Ovary (tissue), 9 donors: ENCODE results near the gene TBL1X. TPM values are rescaled to one million over a fixed set of nuclear protein-coding genes. Genes with fewer than 3 reads are reported as not detected.

Experiments used
- DNase-seq, 5 donors: peaks; one replicate each; pipeline ENCODE4 v3.0.0-alpha.2; 2019 to 2020
- H3K27ac ChIP-seq, 2 donors: fragments of 200-600 bp; one replicate each; pipeline versions ENCODE4 v1.5.1 to v1.8.0; 2019 to 2022
- H3K27me3 ChIP-seq: fragments of 200-600 bp; one replicate; pipeline ENCODE4 v1.8.0; 2022
- H3K36me3 ChIP-seq: fragments of 200-600 bp; sonication (generic); one replicate; pipeline ENCODE4 v1.5.1; 2019
- H3K4me1 ChIP-seq: one replicate; pipeline ENCODE4 v1.8.1; 2013; ENCODE audit warnings: mild to moderate bottlenecking, moderate library complexity; ENCODE audit not compliant: insufficient read depth
- H3K4me3 ChIP-seq: fragments of 200-600 bp; sonication (generic); one replicate; pipeline ENCODE4 v1.5.1; 2017
- H3K9me3 ChIP-seq, 2 donors: fragments of 200-600 bp in 1 of 2; sonication (generic) in 1 of 2; one replicate each; pipeline versions ENCODE4 v1.5.1 to v1.8.1; 2013 to 2019; ENCODE audit warnings: mild to moderate bottlenecking in 1 of 2, moderate library complexity in 1 of 2
- CTCF ChIP-seq, 3 donors: fragments of 450-650 bp in 2 of 3; fragments of 200-600 bp in 1 of 3; IDR thresholded peaks; one replicate each; pipeline versions ENCODE4 v1.5.1 to v1.8.0; 2016 to 2022; ENCODE audit warnings: antibody characterized with exemption in 3 of 3, mild to moderate bottlenecking in 1 of 3
- EP300 ChIP-seq: sonication (generic); formaldehyde crosslinking; IDR thresholded peaks from one replicate; pipeline ENCODE4 v1.6.1; 2017; ENCODE audit warnings: antibody characterized with exemption
- POLR2A ChIP-seq: fragments of 450-650 bp; IDR thresholded peaks from one replicate; pipeline ENCODE4 v1.6.1; 2017; ENCODE audit warnings: antibody characterized with exemption, mild to moderate bottlenecking, moderate library complexity
- WGBS, 3 donors: extraction: QIAGEN DNeasy Blood & Tissue Kit in 1 of 3; methylation state at CpG; one replicate each; pipeline versions ENCODE4 v1.1.5 to v1.1.7; 2013 to 2017; 5-methylcytosine and 5-hydroxymethylcytosine counted together
- intact Hi-C, 4 donors: fragments of 100-400 bp; cut with DNase I; formaldehyde crosslinking; loops; one replicate each; pipeline versions ENCODE4 v1.11.0 to v1.15.1; 2022 to 2023
- polyA plus RNA-seq, 2 donors: library from polyadenylated mRNA; stranded (reverse); fragments of 200-250 nt in 1 of 2; fragments of 350-450 nt in 1 of 2; fragmentation: Illumina TruSeq in 1 of 2; extraction: RNeasy Lipid Tissue Mini Kit (QIAGEN cat#74804) in 1 of 2; gene quantifications; one replicate each; pipeline ENCODE4 v1.2.3, GENCODE V29; 2013 to 2014
- total RNA-seq, 7 donors: library from RNA; depleted of rRNA in 2 of 7; stranded (reverse); fragments of >200 nt in 2 of 7; fragmentation: NEBNext Ultra II Directional in 3 of 7; extraction: Animal tissue kit (Norgen Biotek cat#: 25700) in 3 of 7; gene quantifications; one replicate each; pipeline versions ENCODE4 v1.1.0 to v1.2.4, GENCODE V29; 2016 to 2023
- donor health status: DM: no; HTN: no; CAD: no; lungs with moderate emphysema.
- donor health status: DM: no; HTN: no; CAD: no.
- donor health status: Bipolar disorder and iron deficiency.
- donor health status: DM: yes; HTN: yes; CAD: no.
- donor health status: DM: no; HTN: no; CAD: no.
- donor health status: DM: yes; HTN: yes; CAD: no.

TBL1X gene
- total and polyA plus RNA-seq, 9 donors, result 11.3 to 50.5 (median 32.0) TPM

- WGBS, 3 donors, result 52 to 54% (median 53%) methylated on average over 5 of the region's 5 CpGs
- intact Hi-C loops, result no loop called here
- Histone ChIP-seq H3K27ac (no peak overlapping the region), H3K27me3 (no peaks in the 10 kb centered on the region), H3K36me3 (no peaks in the 10 kb centered on the region), H3K4me3 (no peak overlapping the region), H3K4me1 (peaks cover 2% of the 10 kb centered on the region), H3K9me3 (no peaks in the 10 kb centered on the region)
- no peak for DNase-seq
- no peak for TF ChIP-seq POLR2A
These were observed 146.0 kb downstream of the TBL1X start for GRCh38 chrX:9610771-9611392.

GRCh38 chrX:9611436-9612145 lies 146.7 kb downstream of the TBL1X start:
- intact Hi-C loops, result no loop called here
- no peak for DNase-seq
- Histone ChIP-seq H3K27ac (no peak overlapping the region), H3K4me1 (peaks cover 2% of the 10 kb centered on the region), H3K36me3 (no peaks in the 10 kb centered on the region), H3K4me3 (no peak overlapping the region), H3K27me3 (no peaks in the 10 kb centered on the region), H3K9me3 (no peaks in the 10 kb centered on the region)
- 74 to 80% (median 76%) methylated on average over 16 of the region's 16 CpGs for WGBS, 3 donors
- TF ChIP-seq POLR2A (no peak), EP300 (no peak), CTCF (IDR thresholded peaks at IDR 0.05) (no peak)

- H3K9me3 ChIP-seq, result no peaks in the 10 kb centered on the region
- TF ChIP-seq EP300, result no peak
- no peak for TF ChIP-seq POLR2A
- no peak for TF ChIP-seq CTCF (IDR thresholded peaks at IDR 0.05)
- WGBS, 3 donors, result 82 to 90% (median 88%) methylated on average over 4 of the region's 4 CpGs
- H3K4me3 ChIP-seq, result no peak overlapping the region
- peaks cover 2% of the 10 kb centered on the region for H3K4me1 ChIP-seq
- H3K27ac ChIP-seq, result no peak overlapping the region
- intact Hi-C loops, result no loop called here
- DNase-seq, result no peak
- H3K27me3 ChIP-seq, result no peaks in the 10 kb centered on the region
- no peaks in the 10 kb centered on the region for H3K36me3 ChIP-seq
These were observed 147.3 kb downstream of the TBL1X start for GRCh38 chrX:9612146-9612505.

GRCh38 chrX:9614016-9614415 lies 149.2 kb downstream of the TBL1X start:
- TF ChIP-seq CTCF (IDR thresholded peaks at IDR 0.05) (no peak), POLR2A (no peak), EP300 (no peak)
- Histone ChIP-seq H3K4me3 (no peak overlapping the region), H3K36me3 (no peaks in the 10 kb centered on the region), H3K27ac (no peak overlapping the region), H3K27me3 (no peaks in the 10 kb centered on the region), H3K9me3 (no peaks in the 10 kb centered on the region), H3K4me1 (no peaks in the 10 kb centered on the region)
- WGBS, 3 donors, result 60 to 78% (median 65%) methylated on average over 1 of the region's 1 CpG
- DNase-seq, result no peak
- intact Hi-C loops, result no loop called here

- Histone ChIP-seq H3K27me3 (no peaks in the 10 kb centered on the region), H3K4me3 (no peak overlapping the region), H3K9me3 (no peaks in the 10 kb centered on the region), H3K4me1 (no peaks in the 10 kb centered on the region), H3K27ac (no peak overlapping the region), H3K36me3 (no peaks in the 10 kb centered on the region)
- DNase-seq, result no peak
- TF ChIP-seq CTCF (IDR thresholded peaks at IDR 0.05) (no peak), POLR2A (no peak), EP300 (no peak)
- WGBS, 3 donors, result 87 to 94% (median 89%) methylated on average over 5 of the region's 5 CpGs
- intact Hi-C loops, result no loop called here
These were observed 154.3 kb downstream of the TBL1X start for GRCh38 chrX:9619133-9619532.
